Amniotic stem cell (primary cell): ENCODE data around the gene MYH8.

Source experiments
- DNase-seq: peaks from one replicate; lab custom pipeline; 2025; lab: John Stamatoyannopoulos, UW

Gene MYH8

DNA sequence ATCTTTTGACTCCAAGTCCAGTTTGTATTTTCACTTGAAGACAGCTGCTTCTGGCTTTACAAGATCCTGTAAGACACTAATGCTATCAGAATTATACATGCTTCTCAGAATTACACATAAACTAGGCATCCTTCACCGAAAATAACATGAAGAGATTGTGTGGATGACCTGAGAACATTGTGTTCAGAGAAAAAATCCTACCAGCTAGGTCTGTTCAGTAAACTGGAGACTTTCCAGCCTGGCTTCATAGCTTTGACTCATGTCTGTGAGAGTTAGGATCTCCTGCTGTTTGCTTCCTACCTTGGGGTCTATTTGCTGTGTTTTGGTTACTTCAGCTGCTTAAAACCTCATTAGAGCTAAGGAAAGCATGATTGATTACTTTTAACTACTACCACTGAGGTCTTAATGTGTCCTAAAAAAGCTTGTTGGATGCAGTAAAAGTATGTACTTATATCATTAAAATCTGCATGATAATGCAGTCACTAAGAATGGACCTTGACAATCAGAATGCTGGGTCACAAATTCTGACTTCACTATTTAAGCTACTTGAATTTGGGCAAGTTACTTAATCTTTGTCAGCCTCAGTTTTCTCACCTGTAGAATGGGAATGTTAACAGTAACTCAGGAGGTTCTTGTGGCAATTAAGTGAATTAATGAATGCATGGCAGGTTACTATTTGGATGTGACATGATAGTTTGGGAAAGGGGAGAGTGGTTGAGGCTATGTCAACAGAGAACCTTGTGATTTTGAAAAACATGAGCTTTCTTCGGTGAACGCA, 40.9 kb downstream of the MYH8 start:
- DNase-seq: no peak

DNA sequence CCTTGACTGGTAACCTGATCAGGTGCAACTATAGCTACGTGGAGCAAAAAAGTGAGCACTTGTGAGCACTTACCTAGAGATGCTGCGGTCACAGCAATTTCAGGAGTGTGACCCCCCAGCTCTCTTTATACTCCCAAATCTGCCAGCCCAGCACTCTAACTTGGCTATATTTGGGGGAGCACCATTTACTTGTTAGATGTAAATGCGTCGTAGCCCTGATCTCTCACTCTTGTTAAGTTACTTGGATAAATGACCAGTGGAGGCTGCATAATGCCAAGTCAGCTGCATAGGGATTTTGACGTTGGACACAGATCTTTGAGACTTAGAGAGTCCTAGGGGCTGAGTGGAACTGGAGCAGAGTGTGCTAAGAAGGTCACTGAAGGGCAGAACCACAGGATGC, 48.8 kb downstream of the MYH8 start, which contains the start of gene MYH13:
Gene MYH13, minus strand, starts transcription at position 101 of the 400 bp plus-strand sequence. CDS start 8,476 bp downstream, outside the sequence.
- DNase-seq: no peak

DNA sequence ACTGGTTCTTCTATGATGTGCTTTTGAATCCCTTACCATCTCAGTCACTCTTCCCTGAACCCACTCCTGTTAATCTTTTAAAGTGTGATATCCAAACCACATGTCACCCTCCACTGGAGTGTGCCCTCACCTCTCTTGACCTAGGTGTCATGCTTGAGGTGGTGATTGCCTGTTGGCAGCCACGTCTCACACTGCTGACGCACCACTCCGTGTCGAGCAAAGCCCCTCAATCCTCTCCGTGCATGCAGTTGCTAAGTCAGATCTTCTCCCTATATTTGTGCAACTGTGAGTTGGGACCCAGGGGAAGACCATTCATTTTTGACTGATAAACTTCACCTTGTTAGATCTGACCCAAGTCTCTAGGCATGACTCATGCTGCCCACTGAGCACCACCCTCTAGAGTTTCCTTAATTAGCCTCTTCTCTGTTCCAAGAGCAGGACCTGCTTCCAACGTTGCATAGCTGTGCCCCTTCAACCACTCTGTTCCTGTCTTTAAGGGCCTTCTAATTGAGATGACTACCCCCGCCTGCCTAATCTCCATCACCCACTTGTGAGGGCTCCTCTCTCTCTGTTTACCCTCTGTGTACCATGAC, 51.6 kb downstream of the MYH8 start:
- no peak for DNase-seq

DNA sequence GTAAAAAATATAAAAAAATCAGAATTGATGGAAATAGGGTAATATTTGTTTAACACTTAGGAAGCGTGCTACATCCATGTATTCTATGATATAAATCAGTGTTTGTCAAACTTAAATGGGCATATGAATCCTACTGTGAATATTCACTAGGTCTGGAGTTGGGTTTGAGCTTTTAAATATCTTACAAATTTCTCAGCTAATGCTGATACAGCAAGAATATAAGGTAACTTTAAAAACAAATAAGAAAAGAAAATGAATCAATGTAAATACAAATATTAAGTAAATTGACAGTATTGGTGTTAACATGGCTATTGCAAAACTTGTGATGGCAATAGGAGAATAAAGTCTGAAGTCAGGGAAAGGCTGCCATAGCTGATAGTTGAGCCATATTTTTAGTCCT, 52.5 kb downstream of the MYH8 start:
- no peak for DNase-seq

DNA sequence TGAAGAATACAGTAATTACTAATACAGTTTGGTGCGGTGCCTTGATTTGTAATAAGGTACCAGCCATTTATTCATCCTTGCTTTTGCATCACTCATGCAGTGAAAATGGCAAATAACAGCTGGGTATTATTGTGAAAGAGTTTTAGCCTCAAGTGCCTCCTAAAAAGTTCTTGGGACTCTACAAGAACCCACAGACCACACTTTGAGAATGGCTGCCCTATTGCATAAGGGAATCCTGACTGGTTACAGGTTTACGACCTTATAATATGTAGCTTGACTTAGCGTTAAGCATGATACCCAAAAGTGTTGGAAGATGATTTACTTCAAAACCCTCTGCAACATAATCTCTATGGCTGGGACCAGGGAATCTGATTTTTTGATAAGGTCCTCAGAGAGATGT, 53.2 kb downstream of the MYH8 start:
- DNase-seq: no peak

DNA sequence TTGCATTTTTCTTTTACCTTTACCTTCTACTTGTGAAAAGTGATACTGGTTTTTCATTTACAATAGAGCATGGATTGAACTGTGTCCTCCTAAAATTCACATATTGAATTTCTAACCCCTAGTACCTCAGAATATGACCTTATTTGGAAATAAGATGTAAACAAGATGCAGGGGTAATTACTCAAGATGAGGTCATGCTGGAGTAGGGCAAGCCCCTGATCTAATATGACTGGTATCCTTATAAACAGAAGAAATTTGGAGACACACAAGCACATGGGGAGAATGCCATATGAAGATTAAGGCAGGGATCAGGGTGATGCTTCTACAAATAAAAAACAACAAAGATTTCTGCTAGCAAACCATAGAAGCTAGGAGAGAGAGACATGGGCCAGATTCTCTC, 61.2 kb downstream of the MYH8 start:
- no peak for DNase-seq

DNA sequence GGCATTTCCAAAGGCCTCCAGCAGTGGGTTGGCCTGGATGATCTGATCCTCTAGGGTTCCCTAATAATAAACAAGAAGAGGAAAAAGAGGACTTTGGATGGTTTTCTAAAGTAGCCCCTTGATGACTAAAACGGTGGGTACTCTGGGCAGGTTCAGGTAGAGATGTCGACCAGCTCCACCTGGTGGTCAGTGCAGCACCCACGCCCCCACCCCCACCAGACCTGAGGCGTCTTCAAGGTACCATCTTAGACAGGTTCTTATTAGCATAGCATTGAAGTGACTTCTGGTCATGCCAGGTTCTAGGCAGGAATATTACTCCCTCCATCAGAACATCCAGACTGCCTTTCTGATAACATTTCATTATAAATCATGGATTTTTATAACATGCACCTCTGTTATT, 64.0 kb downstream of the MYH8 start:
- no peak for DNase-seq

DNA sequence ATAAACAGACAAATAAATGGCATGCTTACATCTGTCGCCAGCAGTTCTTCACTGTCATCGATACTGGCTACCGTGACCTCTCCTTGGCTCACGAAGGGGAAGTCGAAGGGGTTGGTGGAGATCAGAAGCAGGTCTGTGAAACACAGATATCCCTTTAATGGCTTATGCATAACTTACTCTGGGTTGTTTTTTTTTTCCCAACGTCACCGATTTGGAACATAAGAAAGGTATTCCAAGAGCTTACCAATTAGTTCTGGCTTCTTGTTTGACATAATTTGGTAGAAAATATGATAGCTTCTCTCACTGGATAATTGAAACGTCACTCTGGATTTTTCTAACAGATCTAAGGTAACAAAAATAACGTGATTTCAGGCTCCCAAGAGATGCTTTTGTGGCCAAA, 67.1 kb downstream of the MYH8 start:
- no peak for DNase-seq

DNA sequence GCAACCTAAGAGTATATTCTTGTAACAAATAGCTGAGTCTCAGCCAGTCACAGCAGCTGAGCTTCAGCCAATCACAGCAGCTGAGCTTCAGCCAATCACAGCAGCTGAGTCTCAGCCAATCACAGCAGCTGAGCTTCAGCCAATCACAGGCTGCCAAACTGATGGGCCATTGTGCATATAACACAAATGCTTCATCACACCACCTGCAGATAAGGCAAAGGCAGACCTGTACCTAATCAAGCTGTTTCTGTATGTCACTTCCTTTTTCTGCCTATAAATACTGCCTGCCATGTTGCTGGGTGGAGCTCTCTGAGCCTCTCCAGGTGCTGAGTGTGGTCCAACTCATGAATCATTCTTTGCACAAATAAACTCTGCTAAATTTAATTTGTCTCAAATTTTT, 68.9 kb downstream of the MYH8 start:
- no peak for DNase-seq

DNA sequence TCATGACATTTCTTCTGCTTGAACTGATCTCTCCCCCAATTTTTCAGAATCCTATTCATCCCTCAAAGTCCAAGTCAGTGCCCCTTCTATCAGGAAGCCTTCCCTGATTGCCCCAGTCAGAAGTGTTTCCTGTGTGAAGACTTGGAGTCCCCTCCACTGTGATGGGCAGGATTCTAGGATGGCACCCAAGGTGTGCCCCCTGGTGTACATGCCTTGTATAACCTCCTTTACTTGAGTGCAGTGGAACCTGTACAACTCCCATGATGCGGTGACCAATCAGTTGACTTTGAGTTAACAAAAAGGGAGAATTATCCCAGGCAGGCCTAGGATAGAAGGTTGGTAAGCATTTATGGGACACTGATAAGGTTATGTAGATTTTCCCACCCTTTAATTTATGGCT, 72.3 kb downstream of the MYH8 start:
- DNase-seq: no peak

DNA sequence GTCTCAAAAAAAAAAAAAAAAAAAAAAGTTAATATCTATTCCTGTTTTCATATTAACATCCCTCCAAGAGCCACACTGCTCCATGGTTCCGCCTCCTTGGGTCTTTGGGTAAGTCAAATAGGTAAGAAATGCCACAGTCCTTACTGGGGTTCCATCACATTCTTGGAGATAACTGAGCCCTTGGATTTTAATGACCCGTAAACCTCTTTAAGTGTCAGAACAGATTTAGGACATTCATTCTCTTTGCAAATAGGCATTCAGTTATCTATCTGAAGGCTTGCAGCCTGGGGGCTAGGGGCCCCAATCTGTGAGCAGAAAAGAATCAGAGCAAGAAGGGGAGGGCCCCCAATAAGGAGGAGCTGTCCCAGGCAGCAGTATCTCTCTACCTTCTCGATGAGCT, 76.9 kb downstream of the MYH8 start:
- no peak for DNase-seq
